HEK293 (cell line): ENCODE data around the gene NR3C1.

ENCODE experiments used
- CTCF ChIA-PET: fragments of 350-600 bp; formaldehyde crosslinking; extraction: SDS; loops from one replicate; lab custom pipeline; 2021; ENCODE audit warnings: antibody characterized with exemption; lab: Yijun Ruan, JAX
- POLR2A ChIA-PET: fragments of 300-600 bp; formaldehyde crosslinking; extraction: SDS; loops from one replicate; lab custom pipeline; 2020; ENCODE audit warnings: antibody characterized with exemption, inconsistent platforms; lab: Yijun Ruan, JAX
- H3K27ac ChIP-seq: fragments of 200-500 bp; sonication (Bioruptor generic); 2 replicates; pipeline ENCODE4 v1.5.1; 2014; ENCODE audit warnings: low read depth, low read length, control low read depth, inconsistent platforms; ENCODE audit errors: extremely low read depth
- H3K36me3 ChIP-seq, 2 experiments: fragments of 200-500 bp in 1 of 2; sonication (Bioruptor generic) in 1 of 2; 1 replicate in 1 of 2; 2 replicates in 1 of 2; pipeline ENCODE4 v1.5.1; 2014 to 2017; ENCODE audit warnings: inconsistent platforms in 2 of 2, low read length in 2 of 2; ENCODE audit not compliant: control insufficient read depth in 2 of 2, insufficient read depth in 1 of 2
- H3K4me1 ChIP-seq: fragments of 200-500 bp; sonication (Bioruptor generic); 2 replicates; pipeline ENCODE4 v1.5.1; 2014; ENCODE audit warnings: mild to moderate bottlenecking, low read length, inconsistent platforms; ENCODE audit not compliant: control insufficient read depth, insufficient read depth
- H3K4me3 ChIP-seq: 2 replicates; pipeline ENCODE4 v1.5.1; 2011; ENCODE audit warnings: low read depth, mild to moderate bottlenecking, control low read depth, low read length, moderate library complexity
- H3K9me3 ChIP-seq: fragments of 200-500 bp; sonication (Bioruptor generic); 2 replicates; pipeline ENCODE4 v1.5.1; 2014; ENCODE audit warnings: low read depth, low read length, inconsistent platforms; ENCODE audit not compliant: control insufficient read depth, insufficient read depth
- GLIS1 ChIP-seq: fragments of 450-650 bp; formaldehyde crosslinking; IDR thresholded peaks from 2 replicates; pipeline ENCODE4 v1.5.1; 2016; ENCODE audit warnings: missing biosample characterization, missing genetic modification characterization
- HIC1 ChIP-seq: fragments of 450-650 bp; formaldehyde crosslinking; IDR thresholded peaks from 2 replicates; pipeline ENCODE4 v1.5.1; 2016; ENCODE audit warnings: missing biosample characterization, missing genetic modification characterization
- IKZF3 ChIP-seq: fragments of 450-650 bp; IDR thresholded peaks from 2 replicates; pipeline ENCODE4 v1.5.0; 2018; ENCODE audit warnings: missing biosample characterization, mild to moderate bottlenecking, missing genetic modification characterization, moderate library complexity
- PRDM4 ChIP-seq: fragments of 450-650 bp; formaldehyde crosslinking; IDR thresholded peaks from 2 replicates; pipeline ENCODE4 v1.5.1; 2017; ENCODE audit warnings: missing biosample characterization, missing genetic modification characterization
- TRIM28 ChIP-seq: IDR thresholded peaks from 2 replicates; pipeline ENCODE4 v1.6.1; 2011; ENCODE audit warnings: low read length, control low read depth, borderline replicate concordance
- ZFHX2 ChIP-seq: fragments of 450-650 bp; formaldehyde crosslinking; conservative IDR thresholded peaks from 2 replicates; pipeline ENCODE4 v1.5.1; 2016; ENCODE audit warnings: missing biosample characterization, missing genetic modification characterization
- ZNF138 ChIP-seq: fragments of 450-650 bp; formaldehyde crosslinking; IDR thresholded peaks from 2 replicates; pipeline ENCODE4 v1.5.1; 2016; ENCODE audit warnings: missing biosample characterization, missing genetic modification characterization, borderline replicate concordance
- ZNF146 ChIP-seq: fragments of 450-650 bp; formaldehyde crosslinking; IDR thresholded peaks from 2 replicates; pipeline ENCODE4 v1.5.1; 2016; ENCODE audit warnings: missing biosample characterization, missing genetic modification characterization
- ZNF148 ChIP-seq: fragments of 450-650 bp; formaldehyde crosslinking; IDR thresholded peaks from 2 replicates; pipeline ENCODE4 v1.5.0; 2017; ENCODE audit warnings: missing biosample characterization, missing genetic modification characterization, borderline replicate concordance
- ZNF16 ChIP-seq: fragments of 450-650 bp; formaldehyde crosslinking; IDR thresholded peaks from 2 replicates; pipeline ENCODE4 v1.5.1; 2016; ENCODE audit warnings: low read depth, missing biosample characterization, missing genetic modification characterization
- ZNF335 ChIP-seq: fragments of 450-650 bp; formaldehyde crosslinking; conservative IDR thresholded peaks from 2 replicates; pipeline ENCODE4 v1.5.1; 2016; ENCODE audit warnings: missing biosample characterization, missing genetic modification characterization
- ZNF549 ChIP-seq: fragments of 450-650 bp; IDR thresholded peaks from 2 replicates; pipeline ENCODE4 v1.5.1; 2018; ENCODE audit warnings: missing biosample characterization, missing genetic modification characterization, mild to moderate bottlenecking, inconsistent platforms, moderate library complexity
- ZNF585B ChIP-seq: fragments of 450-650 bp; formaldehyde crosslinking; IDR thresholded peaks from 2 replicates; pipeline ENCODE4 v1.5.1; 2016; ENCODE audit warnings: missing biosample characterization, missing genetic modification characterization
- ZNF621 ChIP-seq: fragments of 450-650 bp; formaldehyde crosslinking; IDR thresholded peaks from 2 replicates; pipeline ENCODE4 v1.5.1; 2017; ENCODE audit warnings: missing biosample characterization, missing genetic modification characterization
- ZNF654 ChIP-seq: fragments of 450-650 bp; formaldehyde crosslinking; IDR thresholded peaks from 2 replicates; pipeline ENCODE4 v1.5.1; 2016; ENCODE audit warnings: low read depth, missing biosample characterization, missing genetic modification characterization
- ZNF692 ChIP-seq: fragments of 450-650 bp; formaldehyde crosslinking; IDR thresholded peaks from 2 replicates; pipeline ENCODE4 v1.5.1; 2016; ENCODE audit warnings: missing biosample characterization, missing genetic modification characterization
- ZNF747 ChIP-seq: fragments of 450-650 bp; formaldehyde crosslinking; IDR thresholded peaks from 2 replicates; pipeline ENCODE4 v1.5.1; 2016; ENCODE audit warnings: missing biosample characterization, missing genetic modification characterization
- ZNF76 ChIP-seq: fragments of 450-650 bp; formaldehyde crosslinking; IDR thresholded peaks from 2 replicates; pipeline ENCODE4; 2016; ENCODE audit warnings: low read depth, missing biosample characterization, missing genetic modification characterization, borderline replicate concordance
- ZNF830 ChIP-seq: fragments of 450-650 bp; IDR thresholded peaks from 2 replicates; pipeline ENCODE4 v1.5.0; 2018; ENCODE audit warnings: missing biosample characterization, missing genetic modification characterization, low read depth, mild to moderate bottlenecking, moderate library complexity

Gene NR3C1

GRCh38 chr5:143448518-143448917, 45.0 kb upstream of the NR3C1 start:
- Histone ChIP-seq H3K27ac (no peak overlapping the region), H3K4me1 (no peaks in the 10 kb centered on the region), H3K4me3 (no peak overlapping the region), H3K9me3 (no peaks in the 10 kb centered on the region), H3K36me3 (no peaks in the 10 kb centered on the region)
- ChIA-PET CTCF (no interaction called here), POLR2A (no interaction called here)
- TF ChIP-seq ZNF335 (tag by site-specific recombination) (no peak), ZNF549 (peak; percentile 81), ZNF76 (tag by site-specific recombination) (no peak)

- POLR2A ChIA-PET, result no interaction called here
- CTCF ChIA-PET, result no interaction called here
- H3K36me3 ChIP-seq, result no peaks in the 10 kb centered on the region
- H3K9me3 ChIP-seq, result no peaks in the 10 kb centered on the region
- H3K27ac ChIP-seq, result no peak overlapping the region
- H3K4me3 ChIP-seq, result no peak overlapping the region
- no peak for TF ChIP-seq ZNF16 (tag by site-specific recombination)
- 0 out of 2 replicates have a peak, but pooled peaks have one; percentile 20 for TF ChIP-seq ZFHX2 (tag by site-specific recombination)
- H3K4me1 ChIP-seq, result no peaks in the 10 kb centered on the region
Observed at GRCh38 chr5:143447983-143448382, 44.5 kb upstream of the NR3C1 start.

- Histone ChIP-seq H3K36me3 (no peaks in the 10 kb centered on the region), H3K4me1 (peaks cover 6% of the 10 kb centered on the region), H3K9me3 (no peaks in the 10 kb centered on the region), H3K4me3 (no peak overlapping the region), H3K27ac (no peak overlapping the region)
- CTCF ChIA-PET, result no interaction called here
- POLR2A ChIA-PET, result interaction anchor here (0.6 kb wide), 1 partner anchor 654 kb away, joined by 6 read pairs; no protein-coding TSS in a partner anchor
- no peak for TF ChIP-seq ZNF830 (tag by site-specific recombination)
- no peak for TF ChIP-seq ZNF747 (tag by site-specific recombination)
- no peak for TF ChIP-seq ZNF148
- no peak for TF ChIP-seq ZNF138 (tag by site-specific recombination)
- no peak for TF ChIP-seq ZNF585B (tag by site-specific recombination)
- no peak for TF ChIP-seq GLIS1
- no peak for TF ChIP-seq ZNF692 (tag by site-specific recombination)
- no peak for TF ChIP-seq PRDM4
- TF ChIP-seq ZNF654 (tag by site-specific recombination), result no peak
- TF ChIP-seq ZNF549, result no peak
- no peak for TF ChIP-seq IKZF3 (tag by site-specific recombination)
- TF ChIP-seq ZNF621, result no peak
- TF ChIP-seq TRIM28, result no peak
- TF ChIP-seq HIC1 (tag by site-specific recombination), result no peak
- TF ChIP-seq ZNF146 (tag by site-specific recombination), result no peak
Observed at GRCh38 chr5:143446535-143447226, 43.2 kb upstream of the NR3C1 start.
